ENCODE results near the gene SERPINB7. TPM values are rescaled to one million over a fixed set of nuclear protein-coding genes. Genes with fewer than 3 reads are reported as not detected.

The SERPINB7 gene
- total RNA-seq, 1 experiment from 2014 or later, result not detected

GRCh38 chr18:63844254-63844653 lies 69.0 kb downstream of the SERPINB7 start:
- no peaks in the 10 kb centered on the region for H3K27me3 Mint-ChIP-seq (ENCODE audit: low read depth)
- Histone ChIP-seq H2BK5ac (ENCODE audit: insufficient read length, low read length) (no peak overlapping the region), H2AK5ac (ENCODE audit: insufficient read length, low read length) (no peak overlapping the region), H2BK15ac (ENCODE audit: low read depth, low read length) (no peak overlapping the region), H4K8ac (replicated peaks; ENCODE audit: insufficient read length, low read depth, low read length) (no peak overlapping the region), H3K4ac (ENCODE audit: low read depth, low read length) (no peak overlapping the region), H3K4me1 (ENCODE audit: insufficient read depth, low read length) (no peaks in the 10 kb centered on the region), H3K4me2 (ENCODE audit: insufficient read depth, insufficient read length, low read length) (no peak overlapping the region), H3K18ac (ENCODE audit: insufficient read length, low read depth, low read length) (no peak overlapping the region), H2BK120ac (ENCODE audit: low read depth, low read length, poor library complexity, severe bottlenecking) (no peak overlapping the region), H4K91ac (ENCODE audit: insufficient read length, low read depth, low read length) (no peak overlapping the region), H3K23me2 (ENCODE audit: insufficient read length, low read depth, low read length, poor library complexity, severe bottlenecking) (no peaks in the 10 kb centered on the region), H3T11ph (ENCODE audit: low read length) (no peak overlapping the region), H3K14ac (ENCODE audit: insufficient read depth, low read length) (no peak overlapping the region), H3K79me2 (ENCODE audit: insufficient read depth, low read length) (no peaks in the 10 kb centered on the region), H3K27ac (ENCODE audit: insufficient read length, low read depth, low read length) (no peak overlapping the region), H3K56ac (ENCODE audit: insufficient read length, low read depth, low read length) (no peak overlapping the region), H2BK20ac (ENCODE audit: low read depth, low read length, poor library complexity, severe bottlenecking) (no peak overlapping the region), H2BK12ac (ENCODE audit: insufficient read length, low read depth, low read length) (no peak overlapping the region), H3K27me3 (ENCODE audit: insufficient read depth, low read length) (no peaks in the 10 kb centered on the region), H4K20me1 (ENCODE audit: control insufficient read depth, insufficient read depth, insufficient read length) (no peaks in the 10 kb centered on the region), H2AFZ (ENCODE audit: low read length) (no peak overlapping the region), H4K5ac (ENCODE audit: insufficient read length, low read depth, low read length) (no peak overlapping the region), H3K23ac (ENCODE audit: insufficient read length, low read depth, low read length) (no peak overlapping the region), H3K9ac (ENCODE audit: extremely low read depth, insufficient read length, low read length) (no peak overlapping the region), H3K9me3 (ENCODE audit: control insufficient read depth, low read depth, low read length) (no peaks in the 10 kb centered on the region), H3K79me1 (ENCODE audit: insufficient read depth, low read depth, low read length, poor library complexity, severe bottlenecking) (no peaks in the 10 kb centered on the region)
- no peaks in the 10 kb centered on the region for H3K9me3 Mint-ChIP-seq
- no peak overlapping the region for H3K4me3 Mint-ChIP-seq
- H3K4me1 Mint-ChIP-seq, result no peaks in the 10 kb centered on the region
- H3K27ac Mint-ChIP-seq, result no peak overlapping the region
- no peak for DNase-seq
- TF ChIP-seq, protein P1, sequence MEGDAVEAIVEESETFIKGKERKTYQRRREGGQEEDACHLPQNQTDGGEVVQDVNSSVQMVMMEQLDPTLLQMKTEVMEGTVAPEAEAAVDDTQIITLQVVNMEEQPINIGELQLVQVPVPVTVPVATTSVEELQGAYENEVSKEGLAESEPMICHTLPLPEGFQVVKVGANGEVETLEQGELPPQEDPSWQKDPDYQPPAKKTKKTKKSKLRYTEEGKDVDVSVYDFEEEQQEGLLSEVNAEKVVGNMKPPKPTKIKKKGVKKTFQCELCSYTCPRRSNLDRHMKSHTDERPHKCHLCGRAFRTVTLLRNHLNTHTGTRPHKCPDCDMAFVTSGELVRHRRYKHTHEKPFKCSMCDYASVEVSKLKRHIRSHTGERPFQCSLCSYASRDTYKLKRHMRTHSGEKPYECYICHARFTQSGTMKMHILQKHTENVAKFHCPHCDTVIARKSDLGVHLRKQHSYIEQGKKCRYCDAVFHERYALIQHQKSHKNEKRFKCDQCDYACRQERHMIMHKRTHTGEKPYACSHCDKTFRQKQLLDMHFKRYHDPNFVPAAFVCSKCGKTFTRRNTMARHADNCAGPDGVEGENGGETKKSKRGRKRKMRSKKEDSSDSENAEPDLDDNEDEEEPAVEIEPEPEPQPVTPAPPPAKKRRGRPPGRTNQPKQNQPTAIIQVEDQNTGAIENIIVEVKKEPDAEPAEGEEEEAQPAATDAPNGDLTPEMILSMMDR (conservative IDR thresholded peaks at IDR 0.05), result peak; percentile 69
- no CpG with 5 or more reads among the region's 3 CpGs for WGBS (ENCODE audit: extremely low coverage, insufficient read length, low lambda C conversion rate)
- H3K36me3 Mint-ChIP-seq (ENCODE audit: insufficient read depth in 1 of 3, low read depth in 3 of 3), result no peaks in the 10 kb centered on the region

Measured in H9 (cell line).